ENCODE data around the gene FAF1.

Gene FAF1

GRCh38 chr1:50422946-50423669 lies 537.0 kb downstream of the FAF1 start, which contains the start of gene DMRTA2 (continued):
- TF ChIP-seq ZNF18 (tag by site-specific recombination; IDR thresholded peaks at IDR 0.05): no peak
- no peak for TF ChIP-seq ZSCAN23 (tag by site-specific recombination; IDR thresholded peaks at IDR 0.05)
- TF ChIP-seq, protein P1, sequence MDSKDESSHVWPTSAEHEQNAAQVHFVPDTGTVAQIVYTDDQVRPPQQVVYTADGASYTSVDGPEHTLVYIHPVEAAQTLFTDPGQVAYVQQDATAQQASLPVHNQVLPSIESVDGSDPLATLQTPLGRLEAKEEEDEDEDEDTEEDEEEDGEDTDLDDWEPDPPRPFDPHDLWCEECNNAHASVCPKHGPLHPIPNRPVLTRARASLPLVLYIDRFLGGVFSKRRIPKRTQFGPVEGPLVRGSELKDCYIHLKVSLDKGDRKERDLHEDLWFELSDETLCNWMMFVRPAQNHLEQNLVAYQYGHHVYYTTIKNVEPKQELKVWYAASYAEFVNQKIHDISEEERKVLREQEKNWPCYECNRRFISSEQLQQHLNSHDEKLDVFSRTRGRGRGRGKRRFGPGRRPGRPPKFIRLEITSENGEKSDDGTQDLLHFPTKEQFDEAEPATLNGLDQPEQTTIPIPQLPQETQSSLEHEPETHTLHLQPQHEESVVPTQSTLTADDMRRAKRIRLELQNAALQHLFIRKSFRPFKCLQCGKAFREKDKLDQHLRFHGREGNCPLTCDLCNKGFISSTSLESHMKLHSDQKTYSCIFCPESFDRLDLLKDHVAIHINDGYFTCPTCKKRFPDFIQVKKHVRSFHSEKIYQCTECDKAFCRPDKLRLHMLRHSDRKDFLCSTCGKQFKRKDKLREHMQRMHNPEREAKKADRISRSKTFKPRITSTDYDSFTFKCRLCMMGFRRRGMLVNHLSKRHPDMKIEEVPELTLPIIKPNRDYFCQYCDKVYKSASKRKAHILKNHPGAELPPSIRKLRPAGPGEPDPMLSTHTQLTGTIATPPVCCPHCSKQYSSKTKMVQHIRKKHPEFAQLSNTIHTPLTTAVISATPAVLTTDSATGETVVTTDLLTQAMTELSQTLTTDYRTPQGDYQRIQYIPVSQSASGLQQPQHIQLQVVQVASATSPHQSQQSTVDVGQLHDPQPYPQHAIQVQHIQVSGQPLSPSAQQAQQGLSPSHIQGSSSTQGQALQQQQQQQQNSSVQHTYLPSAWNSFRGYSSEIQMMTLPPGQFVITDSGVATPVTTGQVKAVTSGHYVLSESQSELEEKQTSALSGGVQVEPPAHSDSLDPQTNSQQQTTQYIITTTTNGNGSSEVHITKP (tag by site-specific recombination; IDR thresholded peaks at IDR 0.05): no peak; the same call in 1 of the 2 replicates
- no peak for TF ChIP-seq FEZF1 (tag by site-specific recombination; IDR thresholded peaks at IDR 0.05)
- peak; percentile 49; the same call in 1 of the 2 replicates for TF ChIP-seq ZNF335 (tag by site-specific recombination; conservative IDR thresholded peaks at IDR 0.05)
- no peak for TF ChIP-seq ZFP37 (tag by site-specific recombination; IDR thresholded peaks at IDR 0.05)
- TF ChIP-seq ZNF2 (tag by site-specific recombination; IDR thresholded peaks at IDR 0.05): 0 out of 2 replicates have a peak, but pooled peaks have one; percentile 28
- no peak for TF ChIP-seq ZNF341 (tag by site-specific recombination; IDR thresholded peaks at IDR 0.05; ENCODE audit: low read depth)
- TF ChIP-seq GLIS1 (tag by site-specific recombination; IDR thresholded peaks at IDR 0.05): no peak
- TF ChIP-seq ZNF558 (tag by site-specific recombination; IDR thresholded peaks at IDR 0.05): no peak
- TF ChIP-seq, protein P2, sequence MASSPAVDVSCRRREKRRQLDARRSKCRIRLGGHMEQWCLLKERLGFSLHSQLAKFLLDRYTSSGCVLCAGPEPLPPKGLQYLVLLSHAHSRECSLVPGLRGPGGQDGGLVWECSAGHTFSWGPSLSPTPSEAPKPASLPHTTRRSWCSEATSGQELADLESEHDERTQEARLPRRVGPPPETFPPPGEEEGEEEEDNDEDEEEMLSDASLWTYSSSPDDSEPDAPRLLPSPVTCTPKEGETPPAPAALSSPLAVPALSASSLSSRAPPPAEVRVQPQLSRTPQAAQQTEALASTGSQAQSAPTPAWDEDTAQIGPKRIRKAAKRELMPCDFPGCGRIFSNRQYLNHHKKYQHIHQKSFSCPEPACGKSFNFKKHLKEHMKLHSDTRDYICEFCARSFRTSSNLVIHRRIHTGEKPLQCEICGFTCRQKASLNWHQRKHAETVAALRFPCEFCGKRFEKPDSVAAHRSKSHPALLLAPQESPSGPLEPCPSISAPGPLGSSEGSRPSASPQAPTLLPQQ (tag by site-specific recombination; IDR thresholded peaks at IDR 0.05): peak; percentile 75
- no peak for TF ChIP-seq ZNF585B (tag by site-specific recombination; IDR thresholded peaks at IDR 0.05)
- TF ChIP-seq, protein P3, sequence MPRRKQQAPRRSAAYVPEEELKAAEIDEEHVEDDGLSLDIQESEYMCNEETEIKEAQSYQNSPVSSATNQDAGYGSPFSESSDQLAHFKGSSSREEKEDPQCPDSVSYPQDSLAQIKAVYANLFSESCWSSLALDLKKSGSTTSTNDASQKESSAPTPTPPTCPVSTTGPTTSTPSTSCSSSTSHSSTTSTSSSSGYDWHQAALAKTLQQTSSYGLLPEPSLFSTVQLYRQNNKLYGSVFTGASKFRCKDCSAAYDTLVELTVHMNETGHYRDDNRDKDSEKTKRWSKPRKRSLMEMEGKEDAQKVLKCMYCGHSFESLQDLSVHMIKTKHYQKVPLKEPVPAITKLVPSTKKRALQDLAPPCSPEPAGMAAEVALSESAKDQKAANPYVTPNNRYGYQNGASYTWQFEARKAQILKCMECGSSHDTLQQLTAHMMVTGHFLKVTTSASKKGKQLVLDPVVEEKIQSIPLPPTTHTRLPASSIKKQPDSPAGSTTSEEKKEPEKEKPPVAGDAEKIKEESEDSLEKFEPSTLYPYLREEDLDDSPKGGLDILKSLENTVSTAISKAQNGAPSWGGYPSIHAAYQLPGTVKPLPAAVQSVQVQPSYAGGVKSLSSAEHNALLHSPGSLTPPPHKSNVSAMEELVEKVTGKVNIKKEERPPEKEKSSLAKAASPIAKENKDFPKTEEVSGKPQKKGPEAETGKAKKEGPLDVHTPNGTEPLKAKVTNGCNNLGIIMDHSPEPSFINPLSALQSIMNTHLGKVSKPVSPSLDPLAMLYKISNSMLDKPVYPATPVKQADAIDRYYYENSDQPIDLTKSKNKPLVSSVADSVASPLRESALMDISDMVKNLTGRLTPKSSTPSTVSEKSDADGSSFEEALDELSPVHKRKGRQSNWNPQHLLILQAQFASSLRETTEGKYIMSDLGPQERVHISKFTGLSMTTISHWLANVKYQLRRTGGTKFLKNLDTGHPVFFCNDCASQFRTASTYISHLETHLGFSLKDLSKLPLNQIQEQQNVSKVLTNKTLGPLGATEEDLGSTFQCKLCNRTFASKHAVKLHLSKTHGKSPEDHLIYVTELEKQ (tag by site-specific recombination; IDR thresholded peaks at IDR 0.05; ENCODE audit: borderline replicate concordance): no peak
- TF ChIP-seq ZNF23 (tag by site-specific recombination; IDR thresholded peaks at IDR 0.05; ENCODE audit: borderline replicate concordance): no peak
- TF ChIP-seq, protein P4, sequence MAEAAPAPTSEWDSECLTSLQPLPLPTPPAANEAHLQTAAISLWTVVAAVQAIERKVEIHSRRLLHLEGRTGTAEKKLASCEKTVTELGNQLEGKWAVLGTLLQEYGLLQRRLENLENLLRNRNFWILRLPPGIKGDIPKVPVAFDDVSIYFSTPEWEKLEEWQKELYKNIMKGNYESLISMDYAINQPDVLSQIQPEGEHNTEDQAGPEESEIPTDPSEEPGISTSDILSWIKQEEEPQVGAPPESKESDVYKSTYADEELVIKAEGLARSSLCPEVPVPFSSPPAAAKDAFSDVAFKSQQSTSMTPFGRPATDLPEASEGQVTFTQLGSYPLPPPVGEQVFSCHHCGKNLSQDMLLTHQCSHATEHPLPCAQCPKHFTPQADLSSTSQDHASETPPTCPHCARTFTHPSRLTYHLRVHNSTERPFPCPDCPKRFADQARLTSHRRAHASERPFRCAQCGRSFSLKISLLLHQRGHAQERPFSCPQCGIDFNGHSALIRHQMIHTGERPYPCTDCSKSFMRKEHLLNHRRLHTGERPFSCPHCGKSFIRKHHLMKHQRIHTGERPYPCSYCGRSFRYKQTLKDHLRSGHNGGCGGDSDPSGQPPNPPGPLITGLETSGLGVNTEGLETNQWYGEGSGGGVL (tag by site-specific recombination; IDR thresholded peaks at IDR 0.05): no peak
- no peak for TF ChIP-seq TRIM28 (IDR thresholded peaks at IDR 0.05; ENCODE audit: borderline replicate concordance, low read length)
- no peak for TF ChIP-seq ZNF792 (tag by site-specific recombination; IDR thresholded peaks at IDR 0.05)
- no peak for TF ChIP-seq KLF1 (tag by site-specific recombination; IDR thresholded peaks at IDR 0.05)
- TF ChIP-seq EGR2 (tag by site-specific recombination; IDR thresholded peaks at IDR 0.05; ENCODE audit: low read depth): no peak
- TF ChIP-seq GLIS2 (tag by site-specific recombination; IDR thresholded peaks at IDR 0.05): peak; percentile 49
- peak; percentile 17; the same call in 1 of the 2 replicates for TF ChIP-seq ZFHX2 (tag by site-specific recombination; conservative IDR thresholded peaks at IDR 0.05)
- peak; percentile 56; the same call in 1 of the 2 replicates for TF ChIP-seq ZNF561 (tag by site-specific recombination; IDR thresholded peaks at IDR 0.05; ENCODE audit: borderline replicate concordance)
- no peak for TF ChIP-seq ZNF423 (tag by site-specific recombination; IDR thresholded peaks at IDR 0.05)
- peak; percentile 46; the same call in 1 of the 2 replicates for TF ChIP-seq SP7 (tag by site-specific recombination; IDR thresholded peaks at IDR 0.05)
- TF ChIP-seq SP2 (tag by site-specific recombination; IDR thresholded peaks at IDR 0.05): peak; percentile 67
- no peak for TF ChIP-seq GLI2 (tag by site-specific recombination; IDR thresholded peaks at IDR 0.05; ENCODE audit: borderline replicate concordance, low read depth)

Data from HEK293 (cell line).